H1 (cell line): ENCODE results near the gene GCGR. TPM values are rescaled to one million over a fixed set of nuclear protein-coding genes. Genes with fewer than 3 reads are reported as not detected.

Experiments
- CTCF ChIA-PET: fragments of 300-600 bp; sonication (Branson Sonifier 250); formaldehyde crosslinking; loops from one replicate; lab custom pipeline; 2021; ENCODE audit not compliant: partially characterized antibody; lab: Charles Lee
- POLR2A ChIA-PET: fragments of 300-600 bp; sonication (Branson Sonifier 250); formaldehyde crosslinking; loops from one replicate; lab custom pipeline; 2021; ENCODE audit warnings: inconsistent platforms; ENCODE audit not compliant: partially characterized antibody; lab: Charles Lee
- DNase-seq, 2 experiments: peaks; one replicate each; pipeline versions ENCODE4 v3.0.0 to v3.0.0-alpha.2; 2010 to 2022; ENCODE audit warnings: low spot score in 2 of 2, low read depth in 1 of 2, mixed read lengths in 1 of 2
- FAIRE-seq: peaks from 2 replicates; lab custom pipeline; 2011; peaks lifted over from hg19 to GRCh38; lab: Jason Lieb, UNC
- H2AFZ ChIP-seq: 2 replicates; pipeline ENCODE4 v1.8.1; 2012; ENCODE audit warnings: low read length, inconsistent platforms
- H2AK5ac ChIP-seq: 2 replicates; pipeline ENCODE4 v1.6.1; 2013; ENCODE audit warnings: low read depth, low read length
- H2BK120ac ChIP-seq: replicated peaks from 2 replicates; pipeline ENCODE3; 2013; ENCODE audit warnings: low read depth, low read length, inconsistent platforms
- H2BK12ac ChIP-seq: 2 replicates; pipeline ENCODE4 v1.6.1; 2013; ENCODE audit warnings: low read depth, low read length
- H2BK15ac ChIP-seq: 2 replicates; pipeline ENCODE4 v1.6.1; 2013; ENCODE audit warnings: low read length
- H2BK20ac ChIP-seq: 2 replicates; pipeline ENCODE4 v1.6.1; 2013; ENCODE audit warnings: low read length
- H2BK5ac ChIP-seq: 2 replicates; pipeline ENCODE4 v1.6.1; 2013; ENCODE audit warnings: low read depth, low read length
- H3K14ac ChIP-seq: 2 replicates; pipeline ENCODE4 v1.6.1; 2013; ENCODE audit warnings: inconsistent platforms; ENCODE audit not compliant: insufficient read length
- H3K18ac ChIP-seq: 2 replicates; pipeline ENCODE4 v1.6.1; 2013; ENCODE audit warnings: low read length; ENCODE audit errors: extremely low read depth
- H3K23ac ChIP-seq: 2 replicates; pipeline ENCODE4 v1.6.1; 2013; ENCODE audit warnings: inconsistent platforms; ENCODE audit not compliant: insufficient read length
- H3K23me2 ChIP-seq: 2 replicates; pipeline ENCODE4 v1.6.1; 2013; ENCODE audit warnings: low read depth, low read length
- H3K27ac ChIP-seq: 2 replicates; pipeline ENCODE4 v1.6.1; 2011; ENCODE audit warnings: low read depth, low read length, inconsistent platforms
- H3K27me3 ChIP-seq, 4 experiments: replicated peaks in 1 of 4; 1 replicate in 1 of 4; 2 replicates in 3 of 4; pipeline versions ENCODE4 v1.6.1 to v1.8.1; 2011 to 2013; ENCODE audit warnings: low read length in 3 of 4, mild to moderate bottlenecking in 3 of 4, inconsistent platforms in 2 of 4, mixed read lengths in 2 of 4, moderate library complexity in 1 of 4; ENCODE audit not compliant: control insufficient read depth in 3 of 4, insufficient read depth in 3 of 4; ENCODE audit errors: extremely low read depth in 1 of 4
- H3K36me3 ChIP-seq, 4 experiments: 2 replicates each; pipeline versions ENCODE4 v1.6.1 to v1.8.1; 2011 to 2013; ENCODE audit warnings: mild to moderate bottlenecking in 4 of 4, low read length in 3 of 4, moderate library complexity in 2 of 4, control low read depth in 1 of 4, inconsistent platforms in 1 of 4; ENCODE audit not compliant: insufficient read depth in 4 of 4, control insufficient read depth in 2 of 4
- H3K4ac ChIP-seq: replicated peaks from 2 replicates; pipeline ENCODE3; 2013; ENCODE audit warnings: low read length, low read depth, mixed read lengths, inconsistent platforms; ENCODE audit not compliant: insufficient read length
- H3K4me1 ChIP-seq, 4 experiments: replicated peaks in 1 of 4; 1 replicate in 1 of 4; 2 replicates in 3 of 4; pipeline versions ENCODE4 v1.6.1 to v1.8.1; 2011 to 2013; ENCODE audit warnings: low read length in 3 of 4, inconsistent platforms in 2 of 4, mixed read lengths in 1 of 4; ENCODE audit not compliant: insufficient read depth in 4 of 4, control insufficient read depth in 3 of 4
- H3K4me2 ChIP-seq, 2 experiments: 2 replicates each; pipeline versions ENCODE4 v1.6.1 to v1.8.1; 2011 to 2013; ENCODE audit warnings: low read depth in 2 of 2, low read length in 2 of 2, control low read depth in 1 of 2, inconsistent platforms in 1 of 2, mild to moderate bottlenecking in 1 of 2; ENCODE audit not compliant: insufficient read depth in 1 of 2
- H3K4me3 ChIP-seq, 4 experiments: fragments of 200-600, 300-600 bp in 1 of 4; sonication (generic), shearing (Covaris generic), sonication (Bioruptor Twin) in 1 of 4; 2 replicates each; pipeline versions ENCODE4 v1.5.1 to v1.8.1; 2011 to 2016; ENCODE audit warnings: low read length in 4 of 4, low read depth in 3 of 4, control low read depth in 2 of 4, inconsistent platforms in 2 of 4, mild to moderate bottlenecking in 2 of 4, mixed read lengths in 1 of 4, moderate library complexity in 1 of 4; ENCODE audit not compliant: insufficient read depth in 2 of 4; ENCODE audit errors: extremely low read depth in 1 of 4
- H3K56ac ChIP-seq: replicated peaks from 2 replicates; pipeline ENCODE3; 2013; ENCODE audit warnings: low read depth, mild to moderate bottlenecking, mixed read lengths, low read length, inconsistent platforms; ENCODE audit not compliant: insufficient read length
- H3K79me1 ChIP-seq: 2 replicates; pipeline ENCODE4 v1.6.1; 2013; ENCODE audit warnings: low read depth, low read length, control low read depth
- H3K79me2 ChIP-seq, 2 experiments: 2 replicates each; pipeline versions ENCODE4 v1.6.1 to v1.8.1; 2012 to 2013; ENCODE audit warnings: low read length in 2 of 2, mild to moderate bottlenecking in 2 of 2, inconsistent platforms in 1 of 2; ENCODE audit not compliant: insufficient read depth in 2 of 2, control insufficient read depth in 1 of 2
- H3K9ac ChIP-seq, 4 experiments: replicated peaks in 1 of 4; 1 replicate in 1 of 4; 2 replicates in 3 of 4; pipeline versions ENCODE4 v1.6.1 to v1.8.1; 2011 to 2013; ENCODE audit warnings: low read depth in 3 of 4, low read length in 3 of 4, control low read depth in 2 of 4, mild to moderate bottlenecking in 2 of 4, moderate library complexity in 2 of 4, inconsistent platforms in 1 of 4; ENCODE audit errors: extremely low read depth in 1 of 4
- H3K9me3 ChIP-seq, 2 experiments: 2 replicates each; pipeline versions ENCODE4 v1.6.1 to v1.8.1; 2012 to 2013; ENCODE audit warnings: mild to moderate bottlenecking in 2 of 2, moderate library complexity in 2 of 2, control low read depth in 1 of 2, inconsistent platforms in 1 of 2, low read depth in 1 of 2, low read length in 1 of 2, mixed read lengths in 1 of 2; ENCODE audit not compliant: insufficient read depth in 2 of 2
- H4K20me1 ChIP-seq, 2 experiments: replicated peaks in 1 of 2; 2 replicates each; pipeline versions ENCODE3 to v1.8.1; 2011 to 2013; ENCODE audit warnings: inconsistent platforms in 2 of 2, low read length in 2 of 2, mild to moderate bottlenecking in 1 of 2; ENCODE audit not compliant: insufficient read depth in 2 of 2, control insufficient read depth in 1 of 2
- H4K5ac ChIP-seq: 2 replicates; pipeline ENCODE4 v1.6.1; 2013; ENCODE audit warnings: low read length, low read depth, mixed read lengths, inconsistent platforms; ENCODE audit not compliant: insufficient read length
- H4K8ac ChIP-seq: 2 replicates; pipeline ENCODE4 v1.8.0; 2013; ENCODE audit warnings: mild to moderate bottlenecking, moderate library complexity, low read length, inconsistent platforms; ENCODE audit not compliant: insufficient read depth; ENCODE audit errors: extremely low read depth
- H4K91ac ChIP-seq: replicated peaks from 2 replicates; pipeline ENCODE3; 2013; ENCODE audit warnings: low read length, mixed read lengths, inconsistent platforms; ENCODE audit not compliant: insufficient read length
- ASH2L ChIP-seq: fragments of 200-600, 300-600 bp; sonication (generic); IDR thresholded peaks from one replicate; pipeline ENCODE4 v1.7.1; 2017; ENCODE audit warnings: low read length
- CHD1 ChIP-seq: IDR thresholded peaks from 2 replicates; pipeline ENCODE4 v1.6.1; 2012; ENCODE audit warnings: low read depth, low read length, improper control_type of control experiment
- CHD2 ChIP-seq: IDR thresholded peaks from 2 replicates; pipeline ENCODE4 v1.6.1; 2012; ENCODE audit warnings: low read length, improper control_type of control experiment
- EP300 ChIP-seq, 2 experiments: IDR thresholded peaks; 1 replicate in 1 of 2; 2 replicates in 1 of 2; pipeline ENCODE4 v1.6.1; 2011 to 2012; ENCODE audit warnings: low read depth in 2 of 2, low read length in 2 of 2, mild to moderate bottlenecking in 2 of 2, borderline replicate concordance in 1 of 2, inconsistent platforms in 1 of 2, moderate library complexity in 1 of 2
- HDAC6 ChIP-seq: IDR thresholded peaks from one replicate; pipeline ENCODE4 v1.7.1; 2012; ENCODE audit warnings: low read depth, mild to moderate bottlenecking, inconsistent platforms, low read length, moderate library complexity
- MAX ChIP-seq: IDR thresholded peaks from 2 replicates; pipeline ENCODE4 v1.6.1; 2012; ENCODE audit warnings: inconsistent platforms
- POU5F1 ChIP-seq: IDR thresholded peaks from 2 replicates; pipeline ENCODE4 v1.6.1; 2011; ENCODE audit warnings: low read depth, mild to moderate bottlenecking, low read length, moderate library complexity
- SP2 ChIP-seq: IDR thresholded peaks from 2 replicates; pipeline ENCODE4 v1.6.1; 2012; ENCODE audit warnings: mild to moderate bottlenecking, low read length, inconsistent platforms
- USF2 ChIP-seq: IDR thresholded peaks from 2 replicates; pipeline ENCODE4 v1.6.1; 2011; ENCODE audit warnings: low read length, improper control_type of control experiment
- WGBS, 2 experiments: shearing (Covaris generic) in 1 of 2; methylation state at CpG; one replicate each; pipeline versions ENCODE4 v1.1.6 to v1.1.7; 2013 to 2015; ENCODE audit warnings: low lambda C conversion rate in 2 of 2, mixed read lengths in 2 of 2, inconsistent platforms in 1 of 2, low coverage in 1 of 2, missing lambda C conversion rate in 1 of 2; ENCODE audit not compliant: insufficient replicate concordance in 2 of 2, insufficient coverage in 1 of 2, insufficient read length in 1 of 2; ENCODE audit errors: extremely low coverage in 1 of 2, missing lambda C conversion rate in 1 of 2; 5-methylcytosine and 5-hydroxymethylcytosine counted together
- polyA plus RNA-seq, 7 experiments: library from polyadenylated mRNA; depleted of rRNA in 3 of 7; stranded (reverse) in 5 of 7; unstranded in 2 of 7; fragments of >200 nt in 5 of 7; fragments of 200-250 nt in 2 of 7; gene quantifications; 1 replicate in 5 of 7; 2 replicates in 1 of 7; 4 replicates in 1 of 7; pipeline versions ENCODE4 v1.2.1 to v1.2.3, GENCODE V29; 2011 to 2013; ENCODE audit warnings: missing spikeins in 2 of 7, mixed read lengths in 2 of 7
- total RNA-seq: library from RNA; stranded (reverse); fragmentation: NEBNext Ultra II Directional; extraction: Animal tissue kit (Norgen Biotek cat#: 25700); gene quantifications from 2 replicates; pipeline ENCODE4 v1.2.1, GENCODE V29; 2021

Gene GCGR
- total and polyA plus RNA-seq, 2 of the 8 experiments (the other 6 are each of a cell fraction or from before 2014, with no cell fraction given) = 0.44 to 0.56 TPM

- no peak overlapping the region for H2AK5ac ChIP-seq
- H3K27me3 ChIP-seq = no peaks in the 10 kb centered on the region
- H4K5ac ChIP-seq = no peak overlapping the region
- no peak overlapping the region for H2BK5ac ChIP-seq
- no peaks in the 10 kb centered on the region for H3K79me1 ChIP-seq
- no peak overlapping the region for H3K56ac ChIP-seq
- FAIRE-seq (no peak), DNase-seq (no peak)
- H4K20me1 ChIP-seq = peaks cover 0 to 2% of the 10 kb centered on the region in 2 experiments
- WGBS, 2 experiments = 83% methylated on average over 2 of the region's 2 CpGs; no CpG with 5 or more reads in 1 of the 2 experiments
- H2BK120ac ChIP-seq = no peak overlapping the region
- 0 out of 2 replicates have a peak overlapping the region, but pooled peaks have one; percentile 9 for H4K8ac ChIP-seq
- no peak overlapping the region for H3K4ac ChIP-seq
- POLR2A ChIA-PET = interaction anchor here (0.6 to 1.8 kb wide), 8 partner anchors 8 to 28 kb away, joined by 3 to 5 read pairs (median 4); partner anchors contain the start of genes MCRIP1 and PPP1R27
- H4K91ac ChIP-seq = no peak overlapping the region
- no peak overlapping the region for H3K4me3 ChIP-seq
- no peak overlapping the region for H2BK12ac ChIP-seq
- no peak overlapping the region for H2BK15ac ChIP-seq
- peaks cover 0 to 7% (median 3%) of the 10 kb centered on the region in 4 experiments; a peak in 4 of 7 replicates for H3K4me1 ChIP-seq
- TF ChIP-seq HDAC6 (no peak), CHD1 (no peak), CHD2 (no peak), EP300 (IDR thresholded peaks at IDR 0.05; ENCODE audit: borderline replicate concordance in 1 of 2, low read depth in 2 of 2, low read length in 2 of 2) (no peak), SP2 (no peak), USF2 (no peak), POU5F1 (no peak), MAX (no peak), ASH2L (no peak)
- H3K18ac ChIP-seq = peak overlapping the region; percentile 71; the same call in 1 of the 2 replicates
- no peak overlapping the region for H3K23ac ChIP-seq
- no peak overlapping the region for H2AFZ ChIP-seq
- no peak overlapping the region for H3K4me2 ChIP-seq
- no peaks in the 10 kb centered on the region for H3K9me3 ChIP-seq
- no peak overlapping the region for H3K9ac ChIP-seq
- H3K23me2 ChIP-seq = no peaks in the 10 kb centered on the region
- CTCF ChIA-PET = interaction anchor here (0.6 to 1.4 kb wide), 6 partner anchors 10 to 214 kb away, joined by 3 to 4 read pairs (median 3); no protein-coding TSS in a partner anchor
- no peaks in the 10 kb centered on the region for H3K79me2 ChIP-seq
- no peaks in the 10 kb centered on the region for H3K36me3 ChIP-seq
- no peak overlapping the region for H2BK20ac ChIP-seq
- H3K27ac ChIP-seq = no peak overlapping the region
- H3K14ac ChIP-seq = no peak overlapping the region
These were observed 11.7 kb downstream of the GCGR start for GRCh38 chr17:81815646-81815986.
